Activated CD8-positive, alpha-beta memory T cell treated with anti-CD3 and anti-CD28 coated beads, Interleukin-2, amount 50 U/mL, for 48 hours (primary cell): ENCODE data around the gene FCRL1.

ENCODE experiments used
- DNase-seq: peaks from one replicate; pipeline ENCODE4 v3.0.0-alpha.2; 2020

Gene FCRL1

DNA sequence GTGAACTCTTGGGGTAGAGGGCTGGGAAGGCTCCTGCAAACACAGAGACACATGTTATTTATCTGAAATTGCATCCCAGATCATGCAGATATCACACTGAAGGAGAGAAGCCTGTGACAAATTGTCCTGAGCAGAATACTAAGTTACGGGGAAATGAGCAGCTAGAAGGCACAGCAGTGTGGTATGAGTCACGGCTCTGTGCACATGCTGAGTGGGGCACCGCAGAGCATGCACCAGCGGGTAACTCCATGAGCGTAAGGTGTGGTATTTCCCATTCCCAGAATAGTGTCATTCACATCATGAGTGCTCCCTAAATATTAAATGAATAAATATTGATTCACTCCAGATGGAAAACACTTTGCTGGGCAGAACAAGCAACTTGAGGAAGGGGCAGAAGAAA, 21.7 kb downstream of the FCRL1 start:
- no peak for DNase-seq

DNA sequence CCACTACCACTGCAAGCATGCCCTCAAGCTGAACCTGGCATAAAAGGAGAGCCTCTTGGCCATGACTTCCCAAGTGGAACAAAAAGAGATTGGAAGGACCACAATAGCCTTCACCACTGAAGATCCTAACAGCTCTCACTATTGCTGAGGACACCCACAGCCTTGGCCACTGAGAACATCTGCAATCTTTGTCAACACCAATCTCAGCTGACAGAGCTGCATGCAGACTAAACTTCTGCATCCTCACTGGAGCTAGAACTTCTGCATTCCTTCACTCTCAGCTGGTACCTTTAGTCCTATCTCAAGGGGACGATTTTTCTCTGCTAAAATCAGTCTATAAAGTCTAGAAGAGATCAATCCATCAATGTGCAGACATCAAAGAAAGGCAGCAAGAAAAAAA, 34.7 kb downstream of the FCRL1 start:
- no peak for DNase-seq

DNA sequence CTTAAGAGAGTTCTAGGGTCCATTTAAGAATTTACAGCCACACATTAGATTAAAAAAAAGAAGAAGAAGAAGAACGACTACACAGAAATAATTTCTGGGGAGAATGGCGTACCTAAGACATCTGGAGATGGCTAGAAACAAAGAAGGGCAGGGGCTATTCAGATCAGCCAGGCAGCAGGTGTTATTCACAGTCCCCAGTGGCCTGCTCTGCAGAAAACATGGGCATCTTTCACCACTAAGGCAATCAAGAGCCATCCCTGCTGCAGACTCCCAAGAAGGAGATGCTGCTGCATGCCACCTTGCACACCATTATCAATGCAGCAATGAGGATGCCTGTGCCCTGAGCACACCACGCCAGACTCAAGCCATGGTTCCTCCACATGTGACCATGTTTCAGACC, 35.1 kb downstream of the FCRL1 start:
- no peak for DNase-seq

DNA sequence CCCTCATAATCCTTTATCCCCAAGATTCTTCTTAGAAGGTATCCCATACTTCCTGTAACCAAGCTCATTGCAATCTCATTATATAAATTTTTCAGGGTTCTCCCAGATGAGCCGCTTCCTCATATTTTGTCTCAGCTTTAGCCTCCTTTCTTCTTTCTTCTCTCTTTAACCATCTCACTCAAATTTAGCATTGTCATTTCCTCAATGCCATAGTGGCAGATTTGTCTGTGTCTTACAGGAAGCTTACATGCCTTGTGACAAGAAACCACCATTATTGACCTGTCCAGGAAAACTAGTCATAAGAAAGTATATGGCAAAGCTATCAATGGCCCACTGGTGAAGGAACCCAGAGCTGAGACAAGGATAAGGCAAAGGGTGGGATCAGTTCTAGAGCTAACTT, 37.0 kb downstream of the FCRL1 start:
- DNase-seq = no peak

DNA sequence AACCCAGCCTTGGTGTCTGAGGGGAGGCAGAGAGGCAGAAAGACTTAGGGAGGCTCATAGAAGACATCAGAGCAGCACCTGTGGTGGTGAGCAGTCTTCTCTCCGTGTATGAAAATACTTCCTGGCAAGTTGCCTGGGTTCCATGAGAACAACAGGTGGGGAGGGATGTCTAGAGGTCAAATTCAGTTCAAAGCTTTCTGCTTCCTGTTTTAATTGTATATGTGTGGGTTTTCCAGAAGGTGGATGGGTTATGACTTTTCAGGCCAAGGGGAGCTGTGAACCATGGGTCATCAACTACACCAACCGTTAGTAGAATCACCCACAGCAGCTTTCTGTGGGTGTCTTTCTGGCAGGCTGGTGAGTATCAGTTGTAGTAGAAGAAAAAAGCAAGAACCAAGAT, 38.9 kb downstream of the FCRL1 start:
- no peak for DNase-seq

DNA sequence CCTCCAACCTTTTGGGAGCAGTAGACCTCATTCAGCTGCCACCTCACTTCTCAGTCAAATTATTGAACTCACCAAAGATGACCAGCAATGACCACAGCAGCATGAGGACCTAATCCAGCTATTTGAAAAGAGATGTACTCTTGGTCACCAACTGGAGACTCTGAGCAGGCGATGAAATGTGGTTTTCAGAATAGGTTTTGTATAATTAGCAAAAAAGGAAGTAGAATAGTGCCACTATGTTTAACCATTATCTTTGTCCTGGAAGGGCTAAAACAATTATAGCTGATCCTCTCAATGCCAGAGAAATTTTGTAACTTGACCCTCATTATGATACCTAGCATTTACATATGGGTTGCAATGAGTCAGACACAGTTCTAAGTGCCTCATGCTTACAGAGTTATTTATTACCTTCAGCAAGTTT, 42.9 kb downstream of the FCRL1 start, which contains the start of gene FCRL2:
Gene FCRL2, minus strand, starts transcription at position 162 of the 421 bp plus-strand sequence. Its CDS starts 59 bp downstream, at position 103.
- DNase-seq = no peak

DNA sequence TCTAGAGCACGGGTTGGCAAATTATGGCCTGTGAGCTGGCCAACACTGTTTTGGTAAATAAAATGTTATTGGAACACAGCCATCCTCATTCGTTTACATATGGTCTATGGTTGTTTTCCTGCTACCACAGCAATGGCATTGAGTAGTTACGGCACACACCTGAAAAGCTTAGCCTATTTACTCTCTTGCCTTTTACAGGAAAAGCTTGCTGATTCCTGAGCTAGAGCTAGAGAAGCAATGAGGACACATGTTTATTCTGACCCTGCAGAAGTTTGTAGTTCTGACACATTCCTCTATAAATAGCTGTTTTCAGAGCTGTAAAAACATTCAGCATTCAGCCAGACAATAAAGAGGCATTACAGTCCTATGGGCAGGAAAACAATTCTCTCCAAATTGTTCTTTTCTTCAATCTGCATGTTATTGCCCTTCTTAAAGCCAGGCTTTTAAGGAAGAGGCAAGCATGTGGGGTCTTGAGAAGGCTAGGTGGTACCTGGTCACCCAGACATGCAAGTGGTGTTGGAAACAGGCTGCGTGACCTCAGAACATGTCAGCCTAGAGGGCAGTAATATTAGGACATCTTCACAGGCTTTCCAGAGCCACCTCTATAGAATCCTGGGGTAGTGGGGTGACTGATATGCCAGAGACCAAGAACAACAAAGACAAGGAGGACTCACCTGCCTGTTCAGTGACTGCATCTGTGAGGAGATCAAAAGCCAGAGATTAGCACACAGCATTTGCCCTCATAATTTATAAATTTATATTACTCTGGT, 44.6 kb downstream of the FCRL1 start:
- DNase-seq = no peak

DNA sequence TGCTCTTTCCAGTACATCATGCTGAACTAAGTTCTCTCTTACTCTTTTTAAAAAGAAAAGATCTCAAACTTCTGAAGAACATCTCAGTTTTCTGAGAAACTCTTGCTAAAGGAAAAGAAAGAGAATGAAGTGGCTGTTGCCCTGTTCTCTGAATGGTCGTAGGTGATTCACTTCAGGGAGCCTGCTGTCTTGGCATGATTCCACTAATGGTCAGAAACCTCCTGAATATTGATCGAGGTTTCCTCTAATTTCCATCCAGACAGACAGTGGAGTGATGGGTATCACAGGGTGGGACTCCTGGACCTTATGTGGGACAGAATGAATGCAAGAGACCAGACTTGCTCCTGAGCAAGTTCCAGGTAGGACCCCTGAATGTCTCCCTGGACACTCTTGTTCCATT, 45.5 kb downstream of the FCRL1 start:
- DNase-seq = no peak

DNA sequence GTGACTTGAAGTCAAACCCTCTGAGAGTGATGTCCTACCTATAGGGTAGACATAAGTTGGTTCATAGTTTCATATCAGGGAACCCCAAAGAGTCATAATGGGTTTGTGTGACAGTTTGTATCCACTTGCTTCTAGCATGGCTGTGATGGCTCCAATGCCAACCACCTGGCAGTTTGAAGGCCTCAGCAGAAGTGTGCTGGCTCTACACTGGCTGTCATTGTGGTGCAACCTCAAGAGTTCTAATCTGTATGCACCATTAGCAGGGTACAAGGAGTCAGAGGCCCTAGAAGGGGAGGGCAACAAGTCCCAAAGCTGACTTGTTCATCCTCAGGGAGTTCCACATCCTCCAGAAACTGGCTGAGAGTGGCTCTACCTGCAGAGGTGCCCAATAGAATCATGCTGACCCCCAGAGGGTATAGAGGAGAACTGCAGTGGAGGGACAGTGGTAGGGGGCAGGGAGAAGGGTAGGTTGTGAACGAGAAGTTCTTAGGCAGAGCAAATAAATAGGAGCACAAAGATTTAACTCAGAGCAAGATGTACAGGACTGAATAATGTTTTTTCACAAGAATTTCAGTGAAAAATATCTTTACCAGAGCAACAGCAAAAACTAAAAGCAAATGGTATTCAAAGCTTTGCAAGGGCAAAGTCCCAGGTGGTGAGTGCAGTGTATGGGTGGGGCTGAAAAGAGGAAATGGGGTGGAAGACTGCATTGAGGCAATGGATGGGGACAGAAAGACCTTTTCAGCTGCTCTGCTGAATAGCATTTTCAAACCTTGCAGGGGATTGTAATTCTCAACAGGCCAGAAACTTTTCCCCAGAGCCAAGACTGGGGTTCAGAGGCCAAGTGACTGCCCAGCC, 46.2 kb downstream of the FCRL1 start:
- no peak for DNase-seq

DNA sequence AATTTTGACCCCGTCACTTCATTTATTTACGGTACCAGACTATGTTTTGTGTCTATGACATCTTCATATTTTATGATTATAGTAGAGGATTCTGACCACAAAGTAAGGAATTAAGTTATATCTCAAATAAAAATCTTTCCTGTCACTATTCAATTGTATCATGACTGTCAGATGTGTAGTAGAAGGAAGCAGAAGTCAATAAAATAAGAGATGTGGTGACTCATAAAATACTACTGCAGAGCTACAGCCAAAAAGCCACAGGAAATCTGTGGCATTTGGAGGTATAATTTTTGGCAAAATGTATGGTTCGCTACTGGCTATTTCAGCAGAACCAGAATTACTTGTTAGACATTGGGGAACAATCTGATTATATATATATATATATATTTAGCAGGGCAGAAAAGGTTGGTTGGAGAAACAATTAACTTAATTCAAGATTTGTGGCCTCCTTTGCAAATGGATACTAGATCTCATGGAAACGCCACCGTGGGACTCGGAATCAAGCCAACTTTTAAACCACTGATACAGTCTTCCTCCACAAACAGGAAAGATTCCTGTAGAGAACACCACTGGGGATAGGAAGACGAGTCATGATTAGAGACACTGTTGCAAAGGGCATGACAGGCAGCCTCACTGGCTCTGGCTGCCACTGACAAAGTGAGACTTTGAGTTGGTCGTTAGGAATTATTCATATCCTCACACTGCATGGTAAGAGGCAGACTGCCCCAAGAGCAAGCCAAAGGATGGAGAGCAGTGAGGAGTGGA, 48.1 kb downstream of the FCRL1 start:
- DNase-seq = no peak

DNA sequence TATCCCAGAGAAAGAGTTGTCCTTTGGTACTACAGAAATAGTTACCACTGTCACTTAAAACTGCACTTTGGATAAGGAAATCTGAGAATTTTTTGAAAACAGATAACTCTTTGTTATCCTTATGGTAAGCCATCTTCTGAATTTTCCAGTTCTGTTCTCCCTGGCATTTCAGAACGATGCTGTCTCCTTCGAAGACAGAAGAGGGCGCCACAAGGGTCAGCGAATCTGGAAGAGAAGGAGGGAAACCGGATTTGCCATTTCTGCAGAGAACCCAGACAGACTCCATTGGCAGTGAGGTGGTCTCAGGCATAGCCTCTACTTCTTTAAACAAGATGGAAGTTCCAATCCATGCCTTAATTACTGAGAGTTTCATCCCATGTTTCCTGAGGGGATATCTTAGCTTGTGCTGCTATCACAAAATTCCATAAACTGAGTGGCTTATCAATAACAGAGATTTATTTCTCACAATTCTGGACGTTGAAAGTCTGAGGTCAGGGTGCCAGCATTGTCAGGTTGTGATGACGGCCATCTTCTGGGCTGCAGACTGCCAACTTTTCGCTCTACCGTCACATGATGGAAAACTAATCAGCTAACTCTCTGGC, 49.4 kb downstream of the FCRL1 start:
- no peak for DNase-seq

DNA sequence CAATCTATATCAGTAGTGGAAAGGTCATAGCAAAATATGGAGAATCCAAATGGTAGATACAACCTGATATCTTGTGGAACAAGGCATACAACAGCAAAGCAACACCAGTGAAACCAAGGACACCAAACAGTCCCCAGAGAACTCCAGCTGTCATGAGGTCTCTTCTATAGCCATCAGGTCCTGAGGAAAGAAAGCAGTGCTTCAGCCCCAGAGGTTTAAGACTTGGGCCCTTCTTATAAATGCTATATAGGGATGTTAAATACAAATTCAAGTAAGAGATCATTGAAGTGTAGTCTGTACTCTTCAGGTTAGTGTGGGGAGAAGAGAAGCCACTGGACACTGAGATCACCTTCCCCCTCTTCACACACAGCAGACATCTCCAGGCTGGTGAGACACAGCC, 53.1 kb downstream of the FCRL1 start:
- no peak for DNase-seq

DNA sequence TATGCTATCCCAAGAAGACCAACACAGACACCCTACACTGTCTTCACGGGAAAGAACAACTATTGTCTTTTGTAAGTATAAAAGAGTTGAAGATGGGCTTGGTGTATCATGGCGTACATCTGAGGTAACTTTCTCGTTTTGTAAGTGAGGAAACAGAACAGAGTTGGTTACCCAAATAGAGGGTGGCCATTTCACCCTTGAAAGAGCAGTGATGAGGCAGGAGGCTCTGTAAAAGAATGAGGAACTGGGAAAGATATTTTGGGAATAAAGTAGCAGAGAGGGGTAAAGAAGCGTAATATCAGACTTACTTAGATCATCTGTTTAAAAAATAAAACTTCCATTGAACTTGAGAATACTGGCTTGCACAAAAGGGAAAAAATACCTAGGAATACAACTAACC, 61.9 kb downstream of the FCRL1 start:
- DNase-seq = no peak

DNA sequence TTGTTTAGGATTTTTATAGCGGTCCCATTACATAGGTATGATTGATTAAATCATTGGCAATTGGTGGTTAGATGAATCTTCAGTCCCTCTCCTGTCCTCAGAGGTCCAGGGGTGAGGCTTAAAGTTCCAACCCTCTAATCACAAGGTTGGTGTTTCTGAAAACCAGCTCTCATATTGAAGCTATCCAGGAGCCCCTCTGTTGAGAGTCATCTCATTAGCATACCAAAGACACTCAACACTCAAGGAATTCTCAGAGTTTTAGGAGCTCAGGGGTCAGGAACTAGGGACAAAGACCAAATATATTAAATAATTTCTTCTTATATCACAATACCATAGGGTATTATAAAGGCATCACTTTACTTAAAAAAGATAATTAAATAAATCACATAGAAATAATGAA, 66.3 kb downstream of the FCRL1 start:
- DNase-seq = no peak

DNA sequence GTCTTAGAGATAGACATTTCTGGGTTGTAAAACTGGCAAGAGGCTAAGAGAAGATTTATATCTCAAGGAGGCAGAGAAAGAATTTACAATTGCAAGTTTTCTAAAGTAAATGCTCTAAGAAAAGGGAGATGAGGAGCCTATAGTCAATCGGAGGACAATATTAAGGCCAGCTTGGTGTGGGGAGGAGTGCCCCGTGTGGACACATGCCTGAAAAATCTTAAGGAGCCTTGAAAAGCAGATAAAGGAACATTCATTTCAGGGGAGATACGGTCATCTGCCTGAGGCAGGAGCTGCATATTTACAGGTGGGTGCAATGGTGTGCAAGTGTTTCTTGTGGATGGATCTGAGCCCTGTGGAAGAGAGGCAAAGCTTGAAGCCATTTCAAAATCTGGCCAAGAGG, 68.6 kb downstream of the FCRL1 start:
- no peak for DNase-seq

DNA sequence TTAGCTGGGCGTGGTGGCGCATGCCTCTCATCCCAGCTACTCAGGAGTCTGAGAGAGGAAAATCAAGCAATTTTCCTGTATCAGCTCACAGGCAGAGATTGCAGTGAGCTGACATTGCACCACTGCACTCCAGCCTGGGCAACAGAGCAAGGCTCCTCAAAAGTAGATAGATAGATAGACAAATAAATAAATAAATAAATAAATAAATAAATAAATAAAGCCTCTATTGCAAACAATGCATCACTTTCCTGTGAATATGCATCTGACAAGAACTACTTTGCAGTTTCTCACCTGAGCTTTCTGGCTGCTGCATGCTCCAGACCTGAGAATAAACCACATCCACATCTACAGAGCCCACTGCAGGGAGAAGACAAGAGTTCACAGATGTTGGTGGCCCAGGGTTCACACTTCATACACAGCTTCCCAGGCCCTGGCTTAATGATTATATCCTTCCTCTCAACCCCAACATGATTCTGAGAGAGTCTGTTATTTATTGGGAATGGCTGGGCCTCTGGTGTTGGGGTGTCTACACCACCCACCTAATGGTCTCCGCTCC, 71.6 kb downstream of the FCRL1 start:
- no peak for DNase-seq
